CD14-positive monocyte (primary cell): ENCODE results near the gene CMYA5. TPM values are rescaled to one million over a fixed set of nuclear protein-coding genes. Genes with fewer than 3 reads are reported as not detected.

Source experiments
- DNase-seq, 3 donors: peaks; one replicate each; pipeline ENCODE4 v3.0.0-alpha.2; 2011 to 2022
- H2AFZ ChIP-seq: 2 replicates; pipeline ENCODE4 v1.6.0; 2012; ENCODE audit warnings: mild to moderate bottlenecking, low read depth, low read length, inconsistent platforms; ENCODE audit not compliant: insufficient read depth, poor library complexity, severe bottlenecking
- H3K27ac ChIP-seq, 2 donors: 1 replicate in 1 of 2; 2 replicates in 1 of 2; pipeline ENCODE4 v1.5.1; 2012 to 2013; ENCODE audit warnings: low read length in 2 of 2, control low read depth in 1 of 2, inconsistent platforms in 1 of 2, low read depth in 1 of 2, mild to moderate bottlenecking in 1 of 2
- H3K27me3 ChIP-seq, 2 donors: one replicate each; pipeline versions ENCODE4 v1.6.0 to v1.6.1; 2011 to 2013; ENCODE audit warnings: low read length in 2 of 2; ENCODE audit not compliant: control insufficient read depth in 2 of 2, insufficient read depth in 2 of 2
- H3K36me3 ChIP-seq, 2 donors: replicated peaks in 1 of 2; 1 replicate in 1 of 2; 2 replicates in 1 of 2; pipeline versions ENCODE4 v1.5.1 to v1.6.1; 2012 to 2013; ENCODE audit warnings: low read length in 2 of 2, control low read depth in 1 of 2, inconsistent platforms in 1 of 2, mild to moderate bottlenecking in 1 of 2; ENCODE audit not compliant: insufficient read depth in 2 of 2, control insufficient read depth in 1 of 2
- H3K4me1 ChIP-seq, 2 donors: 1 replicate in 1 of 2; 2 replicates in 1 of 2; pipeline versions ENCODE4 v1.5.1 to v1.6.1; 2012 to 2013; ENCODE audit warnings: low read length in 2 of 2, control low read depth in 1 of 2, inconsistent platforms in 1 of 2, mild to moderate bottlenecking in 1 of 2, moderate library complexity in 1 of 2; ENCODE audit not compliant: insufficient read depth in 2 of 2, control insufficient read depth in 1 of 2
- H3K4me2 ChIP-seq: replicated peaks from 2 replicates; pipeline ENCODE3; 2012; ENCODE audit warnings: low read length, moderate library complexity, mild to moderate bottlenecking; ENCODE audit not compliant: poor library complexity, severe bottlenecking; ENCODE audit errors: extremely low read depth
- H3K4me3 ChIP-seq, 3 experiments: fragments of 200-600 bp in 1 of 3; sonication (generic) in 1 of 3; replicated peaks in 1 of 3; 1 replicate in 2 of 3; 2 replicates in 1 of 3; pipeline ENCODE4 v1.5.1; 2011 to 2013; ENCODE audit warnings: low read length in 3 of 3, mild to moderate bottlenecking in 3 of 3, control low read depth in 2 of 3, low read depth in 2 of 3, inconsistent platforms in 1 of 3, moderate library complexity in 1 of 3
- H3K79me2 ChIP-seq: 2 replicates; pipeline ENCODE4 v1.6.0; 2012; ENCODE audit warnings: mild to moderate bottlenecking, control low read depth, inconsistent platforms, low read length, moderate library complexity; ENCODE audit not compliant: insufficient read depth
- H3K9ac ChIP-seq: 2 replicates; pipeline ENCODE4 v1.6.0; 2017; ENCODE audit warnings: low read length, mild to moderate bottlenecking; ENCODE audit not compliant: insufficient read depth, poor library complexity, severe bottlenecking
- H3K9me3 ChIP-seq, 2 donors: replicated peaks in 1 of 2; 1 replicate in 1 of 2; 2 replicates in 1 of 2; pipeline versions ENCODE4 v1.5.1 to v1.6.1; 2012 to 2013; ENCODE audit warnings: low read length in 2 of 2, control low read depth in 1 of 2; ENCODE audit not compliant: control insufficient read depth in 1 of 2, insufficient read depth in 1 of 2
- H4K20me1 ChIP-seq: 2 replicates; pipeline ENCODE4 v1.6.0; 2012; ENCODE audit warnings: mild to moderate bottlenecking, low read length, control low read depth, moderate library complexity; ENCODE audit not compliant: insufficient read depth
- H3K27ac Mint-ChIP-seq, 7 donors: one replicate each; pipeline ENCODE4 v1.8.0; 2020; ENCODE audit warnings: mild to moderate bottlenecking in 7 of 7, mixed read lengths in 7 of 7, moderate library complexity in 6 of 7, inconsistent platforms in 2 of 7
- H3K27me3 Mint-ChIP-seq, 3 donors: one replicate each; pipeline ENCODE4 v1.8.0; 2021 to 2022; ENCODE audit warnings: low read depth in 3 of 3, mild to moderate bottlenecking in 3 of 3, mixed read lengths in 3 of 3, moderate library complexity in 3 of 3, inconsistent platforms in 1 of 3
- H3K36me3 Mint-ChIP-seq, 2 donors: one replicate each; pipeline ENCODE4 v1.8.0; 2020; ENCODE audit warnings: mixed read lengths in 2 of 2, inconsistent platforms in 1 of 2, mild to moderate bottlenecking in 1 of 2
- H3K4me1 Mint-ChIP-seq: one replicate; pipeline ENCODE4 v1.8.0; 2020; ENCODE audit warnings: mild to moderate bottlenecking, mixed read lengths
- H3K4me3 Mint-ChIP-seq, 2 donors: one replicate each; pipeline ENCODE4 v1.8.0; 2020; ENCODE audit warnings: mild to moderate bottlenecking in 2 of 2, mixed read lengths in 2 of 2, moderate library complexity in 1 of 2
- H3K9me3 Mint-ChIP-seq, 7 donors: one replicate each; pipeline ENCODE4 v1.8.0; 2020 to 2022; ENCODE audit warnings: mixed read lengths in 7 of 7, mild to moderate bottlenecking in 6 of 7, moderate library complexity in 6 of 7, inconsistent platforms in 2 of 7
- CTCF ChIP-seq: fragments of 200-600 bp; IDR thresholded peaks from one replicate; pipeline ENCODE4 v1.8.0; 2022; ENCODE audit warnings: antibody characterized with exemption, mild to moderate bottlenecking
- WGBS: methylation state at CpG from one replicate; pipeline ENCODE4 v1.1.5; 2013; ENCODE audit warnings: missing lambda C conversion rate; ENCODE audit not compliant: insufficient coverage; 5-methylcytosine and 5-hydroxymethylcytosine counted together
- intact Hi-C, 2 donors: fragments of 100-400 bp; cut with micrococcal nuclease; formaldehyde crosslinking; loops; one replicate each; pipeline versions ENCODE4 v1.15.0 to v1.15.1; 2023
- polyA plus RNA-seq, 3 donors: library from polyadenylated mRNA; depleted of rRNA in 1 of 3; unstranded in 2 of 3; stranded (reverse) in 1 of 3; fragments of 300-500 nt in 2 of 3; fragments of >200 nt in 1 of 3; fragmentation: Illumina TruSeq in 2 of 3; gene quantifications; 1 replicate in 2 of 3; 2 replicates in 1 of 3; pipeline ENCODE4 v1.2.3, GENCODE V29; 2012 to 2021

Gene CMYA5
- polyA plus RNA-seq, 3 donors, result 0.01 to 0.17 TPM; not detected in 1

- Histone ChIP-seq H3K9me3 (no peaks in the 10 kb centered on the region), H3K27ac (no peak overlapping the region), H3K36me3 (no peaks in the 10 kb centered on the region), H3K4me2 (no peak overlapping the region), H3K9ac (no peak overlapping the region), H3K79me2 (no peaks in the 10 kb centered on the region), H2AFZ (no peak overlapping the region), H4K20me1 (no peaks in the 10 kb centered on the region), H3K27me3 (no peaks in the 10 kb centered on the region), H3K4me3 (no peak overlapping the region), H3K4me1 (no peaks in the 10 kb centered on the region)
- 93% methylated on average over 3 of the region's 7 CpGs for WGBS
- Mint-ChIP-seq H3K36me3 (no peaks in the 10 kb centered on the region), H3K9me3 (no peaks in the 10 kb centered on the region), H3K27me3 (peaks cover 0 to 5% (median 0%) of the 10 kb centered on the region in 3 donors), H3K4me3 (no peak overlapping the region), H3K27ac (peak overlapping the region in 1 of 7 donors; percentile 17), H3K4me1 (peaks cover 5% of the 10 kb centered on the region)
- intact Hi-C loops, result no loop called here
- no peak for DNase-seq
- TF ChIP-seq CTCF, result no peak
Observed at GRCh38 chr5:79743846-79744605, 54.4 kb downstream of the CMYA5 start.

- Histone ChIP-seq H3K4me2 (no peak overlapping the region), H3K79me2 (no peaks in the 10 kb centered on the region), H3K27ac (no peak overlapping the region), H4K20me1 (no peaks in the 10 kb centered on the region), H3K36me3 (no peaks in the 10 kb centered on the region), H2AFZ (no peak overlapping the region), H3K9ac (no peak overlapping the region), H3K4me1 (no peaks in the 10 kb centered on the region), H3K4me3 (no peak overlapping the region), H3K27me3 (no peaks in the 10 kb centered on the region), H3K9me3 (no peaks in the 10 kb centered on the region)
- WGBS, result no CpG with 5 or more reads among the region's 3 CpGs
- no peaks in the 10 kb centered on the region for H3K9me3 Mint-ChIP-seq
- no peak for DNase-seq
- TF ChIP-seq CTCF, result no peak
- peak overlapping the region in 1 of 2 donors; percentile 24 for H3K4me3 Mint-ChIP-seq
- H3K4me1 Mint-ChIP-seq, result peaks cover 5% of the 10 kb centered on the region
- no peaks in the 10 kb centered on the region for H3K36me3 Mint-ChIP-seq
- no peak overlapping the region for H3K27ac Mint-ChIP-seq
- peaks cover 0 to 5% (median 0%) of the 10 kb centered on the region in 3 donors for H3K27me3 Mint-ChIP-seq
- intact Hi-C loops, result no loop called here
Observed at GRCh38 chr5:79745255-79745654, 55.6 kb downstream of the CMYA5 start.
